H1 (cell line): Measurements from ENCODE around the gene CCL26. TPM values are rescaled to one million over a fixed set of nuclear protein-coding genes. Genes with fewer than 3 reads are reported as not detected.

Source experiments
- CTCF ChIA-PET: fragments of 300-600 bp; sonication (Branson Sonifier 250); formaldehyde crosslinking; loops from one replicate; lab custom pipeline; 2021; ENCODE audit not compliant: partially characterized antibody; lab: Charles Lee
- POLR2A ChIA-PET: fragments of 300-600 bp; sonication (Branson Sonifier 250); formaldehyde crosslinking; loops from one replicate; lab custom pipeline; 2021; ENCODE audit warnings: inconsistent platforms; ENCODE audit not compliant: partially characterized antibody; lab: Charles Lee
- DNase-seq, 2 experiments: peaks; one replicate each; pipeline versions ENCODE4 v3.0.0 to v3.0.0-alpha.2; 2010 to 2022; ENCODE audit warnings: low spot score in 2 of 2, low read depth in 1 of 2, mixed read lengths in 1 of 2
- FAIRE-seq: peaks from 2 replicates; lab custom pipeline; 2011; peaks lifted over from hg19 to GRCh38; lab: Jason Lieb, UNC
- H2AFZ ChIP-seq: 2 replicates; pipeline ENCODE4 v1.8.1; 2012; ENCODE audit warnings: low read length, inconsistent platforms
- H2AK5ac ChIP-seq: 2 replicates; pipeline ENCODE4 v1.6.1; 2013; ENCODE audit warnings: low read depth, low read length
- H2BK120ac ChIP-seq: replicated peaks from 2 replicates; pipeline ENCODE3; 2013; ENCODE audit warnings: low read depth, low read length, inconsistent platforms
- H2BK12ac ChIP-seq: 2 replicates; pipeline ENCODE4 v1.6.1; 2013; ENCODE audit warnings: low read depth, low read length
- H2BK15ac ChIP-seq: 2 replicates; pipeline ENCODE4 v1.6.1; 2013; ENCODE audit warnings: low read length
- H2BK20ac ChIP-seq: 2 replicates; pipeline ENCODE4 v1.6.1; 2013; ENCODE audit warnings: low read length
- H2BK5ac ChIP-seq: 2 replicates; pipeline ENCODE4 v1.6.1; 2013; ENCODE audit warnings: low read depth, low read length
- H3K14ac ChIP-seq: 2 replicates; pipeline ENCODE4 v1.6.1; 2013; ENCODE audit warnings: inconsistent platforms; ENCODE audit not compliant: insufficient read length
- H3K18ac ChIP-seq: 2 replicates; pipeline ENCODE4 v1.6.1; 2013; ENCODE audit warnings: low read length; ENCODE audit errors: extremely low read depth
- H3K23ac ChIP-seq: 2 replicates; pipeline ENCODE4 v1.6.1; 2013; ENCODE audit warnings: inconsistent platforms; ENCODE audit not compliant: insufficient read length
- H3K23me2 ChIP-seq: 2 replicates; pipeline ENCODE4 v1.6.1; 2013; ENCODE audit warnings: low read depth, low read length
- H3K27ac ChIP-seq: 2 replicates; pipeline ENCODE4 v1.6.1; 2011; ENCODE audit warnings: low read depth, low read length, inconsistent platforms
- H3K27me3 ChIP-seq, 4 experiments: replicated peaks in 1 of 4; 1 replicate in 1 of 4; 2 replicates in 3 of 4; pipeline versions ENCODE4 v1.6.1 to v1.8.1; 2011 to 2013; ENCODE audit warnings: low read length in 3 of 4, mild to moderate bottlenecking in 3 of 4, inconsistent platforms in 2 of 4, mixed read lengths in 2 of 4, moderate library complexity in 1 of 4; ENCODE audit not compliant: control insufficient read depth in 3 of 4, insufficient read depth in 3 of 4; ENCODE audit errors: extremely low read depth in 1 of 4
- H3K36me3 ChIP-seq, 4 experiments: 2 replicates each; pipeline versions ENCODE4 v1.6.1 to v1.8.1; 2011 to 2013; ENCODE audit warnings: mild to moderate bottlenecking in 4 of 4, low read length in 3 of 4, moderate library complexity in 2 of 4, control low read depth in 1 of 4, inconsistent platforms in 1 of 4; ENCODE audit not compliant: insufficient read depth in 4 of 4, control insufficient read depth in 2 of 4
- H3K4ac ChIP-seq: replicated peaks from 2 replicates; pipeline ENCODE3; 2013; ENCODE audit warnings: low read length, low read depth, mixed read lengths, inconsistent platforms; ENCODE audit not compliant: insufficient read length
- H3K4me1 ChIP-seq, 4 experiments: replicated peaks in 1 of 4; 1 replicate in 1 of 4; 2 replicates in 3 of 4; pipeline versions ENCODE4 v1.6.1 to v1.8.1; 2011 to 2013; ENCODE audit warnings: low read length in 3 of 4, inconsistent platforms in 2 of 4, mixed read lengths in 1 of 4; ENCODE audit not compliant: insufficient read depth in 4 of 4, control insufficient read depth in 3 of 4
- H3K4me2 ChIP-seq, 2 experiments: 2 replicates each; pipeline versions ENCODE4 v1.6.1 to v1.8.1; 2011 to 2013; ENCODE audit warnings: low read depth in 2 of 2, low read length in 2 of 2, control low read depth in 1 of 2, inconsistent platforms in 1 of 2, mild to moderate bottlenecking in 1 of 2; ENCODE audit not compliant: insufficient read depth in 1 of 2
- H3K4me3 ChIP-seq, 4 experiments: fragments of 200-600, 300-600 bp in 1 of 4; sonication (generic), shearing (Covaris generic), sonication (Bioruptor Twin) in 1 of 4; 2 replicates each; pipeline versions ENCODE4 v1.5.1 to v1.8.1; 2011 to 2016; ENCODE audit warnings: low read length in 4 of 4, low read depth in 3 of 4, control low read depth in 2 of 4, inconsistent platforms in 2 of 4, mild to moderate bottlenecking in 2 of 4, mixed read lengths in 1 of 4, moderate library complexity in 1 of 4; ENCODE audit not compliant: insufficient read depth in 2 of 4; ENCODE audit errors: extremely low read depth in 1 of 4
- H3K56ac ChIP-seq: replicated peaks from 2 replicates; pipeline ENCODE3; 2013; ENCODE audit warnings: low read depth, mild to moderate bottlenecking, mixed read lengths, low read length, inconsistent platforms; ENCODE audit not compliant: insufficient read length
- H3K79me1 ChIP-seq: 2 replicates; pipeline ENCODE4 v1.6.1; 2013; ENCODE audit warnings: low read depth, low read length, control low read depth
- H3K79me2 ChIP-seq, 2 experiments: 2 replicates each; pipeline versions ENCODE4 v1.6.1 to v1.8.1; 2012 to 2013; ENCODE audit warnings: low read length in 2 of 2, mild to moderate bottlenecking in 2 of 2, inconsistent platforms in 1 of 2; ENCODE audit not compliant: insufficient read depth in 2 of 2, control insufficient read depth in 1 of 2
- H3K9ac ChIP-seq, 4 experiments: replicated peaks in 1 of 4; 1 replicate in 1 of 4; 2 replicates in 3 of 4; pipeline versions ENCODE4 v1.6.1 to v1.8.1; 2011 to 2013; ENCODE audit warnings: low read depth in 3 of 4, low read length in 3 of 4, control low read depth in 2 of 4, mild to moderate bottlenecking in 2 of 4, moderate library complexity in 2 of 4, inconsistent platforms in 1 of 4; ENCODE audit errors: extremely low read depth in 1 of 4
- H3K9me3 ChIP-seq, 2 experiments: 2 replicates each; pipeline versions ENCODE4 v1.6.1 to v1.8.1; 2012 to 2013; ENCODE audit warnings: mild to moderate bottlenecking in 2 of 2, moderate library complexity in 2 of 2, control low read depth in 1 of 2, inconsistent platforms in 1 of 2, low read depth in 1 of 2, low read length in 1 of 2, mixed read lengths in 1 of 2; ENCODE audit not compliant: insufficient read depth in 2 of 2
- H4K20me1 ChIP-seq, 2 experiments: replicated peaks in 1 of 2; 2 replicates each; pipeline versions ENCODE3 to v1.8.1; 2011 to 2013; ENCODE audit warnings: inconsistent platforms in 2 of 2, low read length in 2 of 2, mild to moderate bottlenecking in 1 of 2; ENCODE audit not compliant: insufficient read depth in 2 of 2, control insufficient read depth in 1 of 2
- H4K5ac ChIP-seq: 2 replicates; pipeline ENCODE4 v1.6.1; 2013; ENCODE audit warnings: low read length, low read depth, mixed read lengths, inconsistent platforms; ENCODE audit not compliant: insufficient read length
- H4K8ac ChIP-seq: 2 replicates; pipeline ENCODE4 v1.8.0; 2013; ENCODE audit warnings: mild to moderate bottlenecking, moderate library complexity, low read length, inconsistent platforms; ENCODE audit not compliant: insufficient read depth; ENCODE audit errors: extremely low read depth
- H4K91ac ChIP-seq: replicated peaks from 2 replicates; pipeline ENCODE3; 2013; ENCODE audit warnings: low read length, mixed read lengths, inconsistent platforms; ENCODE audit not compliant: insufficient read length
- EP300 ChIP-seq, 2 experiments: IDR thresholded peaks; 1 replicate in 1 of 2; 2 replicates in 1 of 2; pipeline ENCODE4 v1.6.1; 2011 to 2012; ENCODE audit warnings: low read depth in 2 of 2, low read length in 2 of 2, mild to moderate bottlenecking in 2 of 2, borderline replicate concordance in 1 of 2, inconsistent platforms in 1 of 2, moderate library complexity in 1 of 2
- EZH2 ChIP-seq: fragments of 200-600 bp; sonication (generic); IDR thresholded peaks from 2 replicates; pipeline ENCODE4 v1.7.1; 2012; ENCODE audit warnings: low read depth, mild to moderate bottlenecking, moderate library complexity, low read length, inconsistent platforms; ENCODE audit not compliant: severe bottlenecking
- FOSL1 ChIP-seq: IDR thresholded peaks from 2 replicates; pipeline ENCODE4 v1.6.1; 2011; ENCODE audit warnings: mild to moderate bottlenecking, low read depth, low read length, moderate library complexity; ENCODE audit not compliant: insufficient read depth
- GABPA ChIP-seq: IDR thresholded peaks from 2 replicates; pipeline ENCODE4 v1.6.1; 2011; ENCODE audit warnings: mild to moderate bottlenecking, low read length, moderate library complexity, borderline replicate concordance; ENCODE audit not compliant: insufficient read depth
- JUND ChIP-seq: IDR thresholded peaks from 2 replicates; pipeline ENCODE4 v1.6.1; 2011; ENCODE audit warnings: mild to moderate bottlenecking, improper control_type of control experiment, low read length
- POLR2AphosphoS5 ChIP-seq: IDR thresholded peaks from 2 replicates; pipeline ENCODE4 v1.6.1; 2011; ENCODE audit warnings: low read depth, low read length
- POU5F1 ChIP-seq: IDR thresholded peaks from 2 replicates; pipeline ENCODE4 v1.6.1; 2011; ENCODE audit warnings: low read depth, mild to moderate bottlenecking, low read length, moderate library complexity
- RFX5 ChIP-seq: IDR thresholded peaks from 2 replicates; pipeline ENCODE4 v1.6.1; 2011; ENCODE audit warnings: low read depth, low read length, improper control_type of control experiment, borderline replicate concordance
- SIN3A ChIP-seq, 2 experiments: IDR thresholded peaks in 1 of 2; conservative IDR thresholded peaks in 1 of 2; 2 replicates each; pipeline ENCODE4 v1.6.1; 2011 to 2012; ENCODE audit warnings: low read length in 2 of 2, improper control_type of control experiment in 1 of 2, low read depth in 1 of 2, mild to moderate bottlenecking in 1 of 2
- SUZ12 ChIP-seq: fragments of 200-600 bp; sonication (generic); IDR thresholded peaks from 2 replicates; pipeline ENCODE4 v1.6.1; 2012; ENCODE audit warnings: mild to moderate bottlenecking, inconsistent platforms, low read length, moderate library complexity, mixed read lengths
- ZNF274 ChIP-seq: IDR thresholded peaks from 2 replicates; pipeline ENCODE4 v1.7.0; 2012; ENCODE audit warnings: low read length, borderline replicate concordance; ENCODE audit errors: extremely low read depth
- WGBS, 2 experiments: shearing (Covaris generic) in 1 of 2; methylation state at CpG; one replicate each; pipeline versions ENCODE4 v1.1.6 to v1.1.7; 2013 to 2015; ENCODE audit warnings: low lambda C conversion rate in 2 of 2, mixed read lengths in 2 of 2, inconsistent platforms in 1 of 2, low coverage in 1 of 2, missing lambda C conversion rate in 1 of 2; ENCODE audit not compliant: insufficient replicate concordance in 2 of 2, insufficient coverage in 1 of 2, insufficient read length in 1 of 2; ENCODE audit errors: extremely low coverage in 1 of 2, missing lambda C conversion rate in 1 of 2; 5-methylcytosine and 5-hydroxymethylcytosine counted together
- polyA plus RNA-seq, 7 experiments: library from polyadenylated mRNA; depleted of rRNA in 3 of 7; stranded (reverse) in 5 of 7; unstranded in 2 of 7; fragments of >200 nt in 5 of 7; fragments of 200-250 nt in 2 of 7; gene quantifications; 1 replicate in 5 of 7; 2 replicates in 1 of 7; 4 replicates in 1 of 7; pipeline versions ENCODE4 v1.2.1 to v1.2.3, GENCODE V29; 2011 to 2013; ENCODE audit warnings: missing spikeins in 2 of 7, mixed read lengths in 2 of 7
- total RNA-seq: library from RNA; stranded (reverse); fragmentation: NEBNext Ultra II Directional; extraction: Animal tissue kit (Norgen Biotek cat#: 25700); gene quantifications from 2 replicates; pipeline ENCODE4 v1.2.1, GENCODE V29; 2021
- TF ChIP-seq, protein P1 (sequence below): IDR thresholded peaks from 2 replicates; pipeline ENCODE4 v1.6.1; 2012; ENCODE audit warnings: inconsistent platforms
- TF ChIP-seq, protein P2 (sequence below): IDR thresholded peaks from 2 replicates; pipeline ENCODE4 v1.6.1; 2012; ENCODE audit warnings: inconsistent platforms

CCL26 gene
- total and polyA plus RNA-seq, 2 of the 8 experiments (the other 6 are each of a cell fraction or from before 2014, with no cell fraction given) = 8.7 to 14.9 TPM

DNA sequence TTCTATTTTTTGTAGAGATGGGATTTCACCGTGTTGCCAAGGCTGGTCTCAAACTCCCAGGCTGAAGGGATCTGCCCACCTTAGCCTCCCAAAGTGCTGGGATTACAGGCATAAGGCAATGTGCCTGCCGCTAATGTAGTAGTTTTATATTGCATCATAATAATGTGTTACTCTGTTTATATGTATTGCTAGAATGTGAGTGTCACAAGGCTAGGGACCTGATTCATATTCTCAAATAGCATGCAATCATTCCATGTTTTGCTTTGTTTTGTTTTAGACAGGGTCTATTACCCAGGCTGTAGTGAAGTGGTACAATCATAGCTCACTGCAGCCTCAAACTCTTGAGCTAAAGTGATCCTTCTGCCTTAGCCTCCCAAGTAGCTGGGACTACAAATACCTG lies 13.5 kb downstream of the CCL26 start:
- no peak overlapping the region for H2AK5ac ChIP-seq
- H3K4me3 ChIP-seq = no peak overlapping the region
- H3K9me3 ChIP-seq = no peaks in the 10 kb centered on the region
- H3K79me1 ChIP-seq = no peaks in the 10 kb centered on the region
- H3K27ac ChIP-seq = no peak overlapping the region
- H4K20me1 ChIP-seq = no peaks in the 10 kb centered on the region
- no peak overlapping the region for H2BK15ac ChIP-seq
- H3K14ac ChIP-seq = no peak overlapping the region
- H3K4ac ChIP-seq = no peak overlapping the region
- no peak overlapping the region for H2BK5ac ChIP-seq
- no peak overlapping the region for H2BK120ac ChIP-seq
- no peak overlapping the region for H3K23ac ChIP-seq
- H3K56ac ChIP-seq = no peak overlapping the region
- no peak overlapping the region for H2BK12ac ChIP-seq
- H4K91ac ChIP-seq = no peak overlapping the region
- H2BK20ac ChIP-seq = no peak overlapping the region
- H2AFZ ChIP-seq = no peak overlapping the region
- ChIA-PET CTCF (interaction anchor here (0.6 to 4.4 kb wide), 7 partner anchors 11 to 70 kb away, joined by 3 to 39 read pairs (median 5); partner anchors contain the start of gene HIP1), POLR2A (no interaction called here)
- H3K79me2 ChIP-seq = no peaks in the 10 kb centered on the region
- no peak overlapping the region for H3K9ac ChIP-seq
- no peaks in the 10 kb centered on the region for H3K27me3 ChIP-seq
- no peaks in the 10 kb centered on the region for H3K36me3 ChIP-seq
- no peak for DNase-seq
- FAIRE-seq = no peak
- no peak overlapping the region for H3K18ac ChIP-seq
- WGBS, 2 experiments = 74% methylated on average over 2 of the region's 2 CpGs; no CpG with 5 or more reads in 1 of the 2 experiments
- no peak overlapping the region for H4K8ac ChIP-seq
- H3K4me2 ChIP-seq = no peak overlapping the region
- H3K23me2 ChIP-seq = no peaks in the 10 kb centered on the region
- no peaks in the 10 kb centered on the region for H3K4me1 ChIP-seq
- no peak overlapping the region for H4K5ac ChIP-seq
- TF ChIP-seq EZH2 (no peak), FOSL1 (no peak), POU5F1 (no peak), GABPA (no peak), POLR2AphosphoS5 (no peak), RFX5 (no peak), JUND (no peak), ZNF274 (no peak), SIN3A (conservative IDR thresholded peaks at IDR 0.05 in 1 of 2, IDR thresholded peaks at IDR 0.05 in 1 of 2; ENCODE audit: low read depth in 1 of 2, low read length in 2 of 2) (no peak), EP300 (IDR thresholded peaks at IDR 0.05; ENCODE audit: borderline replicate concordance in 1 of 2, low read depth in 2 of 2, low read length in 2 of 2) (no peak), SUZ12 (no peak)
- TF ChIP-seq, protein P1, sequence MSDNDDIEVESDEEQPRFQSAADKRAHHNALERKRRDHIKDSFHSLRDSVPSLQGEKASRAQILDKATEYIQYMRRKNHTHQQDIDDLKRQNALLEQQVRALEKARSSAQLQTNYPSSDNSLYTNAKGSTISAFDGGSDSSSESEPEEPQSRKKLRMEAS = no peak
- TF ChIP-seq, protein P2, sequence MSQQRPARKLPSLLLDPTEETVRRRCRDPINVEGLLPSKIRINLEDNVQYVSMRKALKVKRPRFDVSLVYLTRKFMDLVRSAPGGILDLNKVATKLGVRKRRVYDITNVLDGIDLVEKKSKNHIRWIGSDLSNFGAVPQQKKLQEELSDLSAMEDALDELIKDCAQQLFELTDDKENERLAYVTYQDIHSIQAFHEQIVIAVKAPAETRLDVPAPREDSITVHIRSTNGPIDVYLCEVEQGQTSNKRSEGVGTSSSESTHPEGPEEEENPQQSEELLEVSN = no peak
